Measurements from ENCODE around the gene RBP5.
A peak's percentile ranks its signal among the peaks of the same experiment; 100 is the strongest.

The RBP5 gene

DNA sequence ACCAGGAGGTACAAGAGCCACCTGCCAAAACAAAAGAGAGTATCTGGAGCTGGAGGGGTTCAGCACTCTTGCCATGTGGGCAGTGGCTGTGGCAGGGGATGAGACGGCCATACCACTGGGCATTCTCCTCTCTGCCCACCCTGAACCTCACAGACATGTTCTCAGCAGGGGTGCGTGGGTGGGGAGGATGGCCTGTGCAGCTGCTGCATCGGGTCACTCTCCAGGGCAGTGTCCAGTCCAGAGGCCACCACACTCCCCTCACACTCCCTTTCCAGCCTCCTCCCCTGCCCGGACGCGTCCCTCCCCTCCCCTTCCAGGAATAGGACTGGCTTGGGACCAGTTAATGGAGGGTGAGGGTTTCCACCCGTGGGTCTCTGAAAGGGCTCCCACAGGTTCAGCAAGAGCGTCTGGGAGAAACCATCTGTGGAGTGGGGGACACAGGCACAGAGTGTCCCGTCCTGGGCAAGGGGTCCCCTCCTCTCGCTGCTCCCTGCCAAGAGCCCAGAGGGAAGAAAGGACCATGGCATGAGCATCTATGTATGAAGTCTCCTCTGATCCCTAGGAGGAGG lies 36.9 kb downstream of the RBP5 start:
- H3K27ac ChIP-seq (ENCODE audit: extremely low read depth, low read depth, low read length): no peak overlapping the region
- peak overlapping the region; percentile 38 for H3K4me3 ChIP-seq (ENCODE audit: low read depth, low read length)
- no peaks in the 10 kb centered on the region for H3K9me3 ChIP-seq (ENCODE audit: control insufficient read depth, insufficient read depth, low read depth, low read length)
- no peaks in the 10 kb centered on the region for H3K36me3 ChIP-seq (ENCODE audit: control insufficient read depth in 2 of 2, insufficient read depth in 1 of 2, low read length in 2 of 2)
- no peaks in the 10 kb centered on the region for H3K4me1 ChIP-seq (ENCODE audit: control insufficient read depth, insufficient read depth, low read length)
- CTCF ChIA-PET: interaction anchor here (0.9 to 2.7 kb wide), 11 partner anchors 12 to 147 kb away, joined by 3 to 18 read pairs (median 5); partner anchors contain the start of genes C12orf57, C1RL, CLSTN3 and LPCAT3
- POLR2A ChIA-PET: no interaction called here
- TF ChIP-seq, protein P1, sequence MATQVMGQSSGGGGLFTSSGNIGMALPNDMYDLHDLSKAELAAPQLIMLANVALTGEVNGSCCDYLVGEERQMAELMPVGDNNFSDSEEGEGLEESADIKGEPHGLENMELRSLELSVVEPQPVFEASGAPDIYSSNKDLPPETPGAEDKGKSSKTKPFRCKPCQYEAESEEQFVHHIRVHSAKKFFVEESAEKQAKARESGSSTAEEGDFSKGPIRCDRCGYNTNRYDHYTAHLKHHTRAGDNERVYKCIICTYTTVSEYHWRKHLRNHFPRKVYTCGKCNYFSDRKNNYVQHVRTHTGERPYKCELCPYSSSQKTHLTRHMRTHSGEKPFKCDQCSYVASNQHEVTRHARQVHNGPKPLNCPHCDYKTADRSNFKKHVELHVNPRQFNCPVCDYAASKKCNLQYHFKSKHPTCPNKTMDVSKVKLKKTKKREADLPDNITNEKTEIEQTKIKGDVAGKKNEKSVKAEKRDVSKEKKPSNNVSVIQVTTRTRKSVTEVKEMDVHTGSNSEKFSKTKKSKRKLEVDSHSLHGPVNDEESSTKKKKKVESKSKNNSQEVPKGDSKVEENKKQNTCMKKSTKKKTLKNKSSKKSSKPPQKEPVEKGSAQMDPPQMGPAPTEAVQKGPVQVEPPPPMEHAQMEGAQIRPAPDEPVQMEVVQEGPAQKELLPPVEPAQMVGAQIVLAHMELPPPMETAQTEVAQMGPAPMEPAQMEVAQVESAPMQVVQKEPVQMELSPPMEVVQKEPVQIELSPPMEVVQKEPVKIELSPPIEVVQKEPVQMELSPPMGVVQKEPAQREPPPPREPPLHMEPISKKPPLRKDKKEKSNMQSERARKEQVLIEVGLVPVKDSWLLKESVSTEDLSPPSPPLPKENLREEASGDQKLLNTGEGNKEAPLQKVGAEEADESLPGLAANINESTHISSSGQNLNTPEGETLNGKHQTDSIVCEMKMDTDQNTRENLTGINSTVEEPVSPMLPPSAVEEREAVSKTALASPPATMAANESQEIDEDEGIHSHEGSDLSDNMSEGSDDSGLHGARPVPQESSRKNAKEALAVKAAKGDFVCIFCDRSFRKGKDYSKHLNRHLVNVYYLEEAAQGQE (tag by site-specific recombination; IDR thresholded peaks at IDR 0.05): no peak
- TF ChIP-seq ZNF501 (tag by site-specific recombination; IDR thresholded peaks at IDR 0.05) (peak; percentile 15; the same call in 1 of the 2 replicates), ZNF521 (tag by site-specific recombination; IDR thresholded peaks at IDR 0.05) (no peak), ZSCAN16 (tag by site-specific recombination; IDR thresholded peaks at IDR 0.05) (no peak), ZNF48 (tag by site-specific recombination; IDR thresholded peaks at IDR 0.05) (no peak), SCRT2 (tag by site-specific recombination; IDR thresholded peaks at IDR 0.05) (no peak)
- TF ChIP-seq, protein P2, sequence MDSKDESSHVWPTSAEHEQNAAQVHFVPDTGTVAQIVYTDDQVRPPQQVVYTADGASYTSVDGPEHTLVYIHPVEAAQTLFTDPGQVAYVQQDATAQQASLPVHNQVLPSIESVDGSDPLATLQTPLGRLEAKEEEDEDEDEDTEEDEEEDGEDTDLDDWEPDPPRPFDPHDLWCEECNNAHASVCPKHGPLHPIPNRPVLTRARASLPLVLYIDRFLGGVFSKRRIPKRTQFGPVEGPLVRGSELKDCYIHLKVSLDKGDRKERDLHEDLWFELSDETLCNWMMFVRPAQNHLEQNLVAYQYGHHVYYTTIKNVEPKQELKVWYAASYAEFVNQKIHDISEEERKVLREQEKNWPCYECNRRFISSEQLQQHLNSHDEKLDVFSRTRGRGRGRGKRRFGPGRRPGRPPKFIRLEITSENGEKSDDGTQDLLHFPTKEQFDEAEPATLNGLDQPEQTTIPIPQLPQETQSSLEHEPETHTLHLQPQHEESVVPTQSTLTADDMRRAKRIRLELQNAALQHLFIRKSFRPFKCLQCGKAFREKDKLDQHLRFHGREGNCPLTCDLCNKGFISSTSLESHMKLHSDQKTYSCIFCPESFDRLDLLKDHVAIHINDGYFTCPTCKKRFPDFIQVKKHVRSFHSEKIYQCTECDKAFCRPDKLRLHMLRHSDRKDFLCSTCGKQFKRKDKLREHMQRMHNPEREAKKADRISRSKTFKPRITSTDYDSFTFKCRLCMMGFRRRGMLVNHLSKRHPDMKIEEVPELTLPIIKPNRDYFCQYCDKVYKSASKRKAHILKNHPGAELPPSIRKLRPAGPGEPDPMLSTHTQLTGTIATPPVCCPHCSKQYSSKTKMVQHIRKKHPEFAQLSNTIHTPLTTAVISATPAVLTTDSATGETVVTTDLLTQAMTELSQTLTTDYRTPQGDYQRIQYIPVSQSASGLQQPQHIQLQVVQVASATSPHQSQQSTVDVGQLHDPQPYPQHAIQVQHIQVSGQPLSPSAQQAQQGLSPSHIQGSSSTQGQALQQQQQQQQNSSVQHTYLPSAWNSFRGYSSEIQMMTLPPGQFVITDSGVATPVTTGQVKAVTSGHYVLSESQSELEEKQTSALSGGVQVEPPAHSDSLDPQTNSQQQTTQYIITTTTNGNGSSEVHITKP (tag by site-specific recombination; IDR thresholded peaks at IDR 0.05): peak; percentile 80; the same call in 1 of the 2 replicates
- TF ChIP-seq, protein P3, sequence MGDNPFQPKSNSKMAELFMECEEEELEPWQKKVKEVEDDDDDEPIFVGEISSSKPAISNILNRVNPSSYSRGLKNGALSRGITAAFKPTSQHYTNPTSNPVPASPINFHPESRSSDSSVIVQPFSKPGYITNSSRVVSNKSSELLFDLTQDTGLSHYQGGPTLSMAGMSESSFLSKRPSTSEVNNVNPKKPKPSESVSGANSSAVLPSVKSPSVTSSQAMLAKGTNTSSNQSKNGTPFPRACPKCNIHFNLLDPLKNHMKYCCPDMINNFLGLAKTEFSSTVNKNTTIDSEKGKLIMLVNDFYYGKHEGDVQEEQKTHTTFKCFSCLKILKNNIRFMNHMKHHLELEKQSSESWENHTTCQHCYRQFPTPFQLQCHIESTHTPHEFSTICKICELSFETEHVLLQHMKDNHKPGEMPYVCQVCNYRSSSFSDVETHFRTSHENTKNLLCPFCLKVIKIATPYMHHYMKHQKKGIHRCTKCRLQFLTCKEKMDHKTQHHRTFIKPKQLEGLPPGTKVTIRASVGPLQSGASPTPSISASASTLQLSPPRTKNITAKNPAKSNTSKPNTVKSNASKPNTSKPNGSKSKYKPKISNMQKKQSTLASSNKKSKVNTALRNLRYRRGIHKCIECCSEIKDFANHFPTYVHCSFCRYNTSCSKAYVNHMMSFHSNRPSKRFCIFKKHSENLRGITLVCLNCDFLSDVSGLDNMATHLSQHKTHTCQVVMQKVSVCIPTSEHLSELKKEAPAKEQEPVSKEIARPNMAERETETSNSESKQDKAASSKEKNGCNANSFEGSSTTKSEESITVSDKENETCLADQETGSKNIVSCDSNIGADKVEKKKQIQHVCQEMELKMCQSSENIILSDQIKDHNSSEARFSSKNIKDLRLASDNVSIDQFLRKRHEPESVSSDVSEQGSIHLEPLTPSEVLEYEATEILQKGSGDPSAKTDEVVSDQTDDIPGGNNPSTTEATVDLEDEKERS (tag by site-specific recombination; IDR thresholded peaks at IDR 0.05): no peak
- TF ChIP-seq, protein P4, sequence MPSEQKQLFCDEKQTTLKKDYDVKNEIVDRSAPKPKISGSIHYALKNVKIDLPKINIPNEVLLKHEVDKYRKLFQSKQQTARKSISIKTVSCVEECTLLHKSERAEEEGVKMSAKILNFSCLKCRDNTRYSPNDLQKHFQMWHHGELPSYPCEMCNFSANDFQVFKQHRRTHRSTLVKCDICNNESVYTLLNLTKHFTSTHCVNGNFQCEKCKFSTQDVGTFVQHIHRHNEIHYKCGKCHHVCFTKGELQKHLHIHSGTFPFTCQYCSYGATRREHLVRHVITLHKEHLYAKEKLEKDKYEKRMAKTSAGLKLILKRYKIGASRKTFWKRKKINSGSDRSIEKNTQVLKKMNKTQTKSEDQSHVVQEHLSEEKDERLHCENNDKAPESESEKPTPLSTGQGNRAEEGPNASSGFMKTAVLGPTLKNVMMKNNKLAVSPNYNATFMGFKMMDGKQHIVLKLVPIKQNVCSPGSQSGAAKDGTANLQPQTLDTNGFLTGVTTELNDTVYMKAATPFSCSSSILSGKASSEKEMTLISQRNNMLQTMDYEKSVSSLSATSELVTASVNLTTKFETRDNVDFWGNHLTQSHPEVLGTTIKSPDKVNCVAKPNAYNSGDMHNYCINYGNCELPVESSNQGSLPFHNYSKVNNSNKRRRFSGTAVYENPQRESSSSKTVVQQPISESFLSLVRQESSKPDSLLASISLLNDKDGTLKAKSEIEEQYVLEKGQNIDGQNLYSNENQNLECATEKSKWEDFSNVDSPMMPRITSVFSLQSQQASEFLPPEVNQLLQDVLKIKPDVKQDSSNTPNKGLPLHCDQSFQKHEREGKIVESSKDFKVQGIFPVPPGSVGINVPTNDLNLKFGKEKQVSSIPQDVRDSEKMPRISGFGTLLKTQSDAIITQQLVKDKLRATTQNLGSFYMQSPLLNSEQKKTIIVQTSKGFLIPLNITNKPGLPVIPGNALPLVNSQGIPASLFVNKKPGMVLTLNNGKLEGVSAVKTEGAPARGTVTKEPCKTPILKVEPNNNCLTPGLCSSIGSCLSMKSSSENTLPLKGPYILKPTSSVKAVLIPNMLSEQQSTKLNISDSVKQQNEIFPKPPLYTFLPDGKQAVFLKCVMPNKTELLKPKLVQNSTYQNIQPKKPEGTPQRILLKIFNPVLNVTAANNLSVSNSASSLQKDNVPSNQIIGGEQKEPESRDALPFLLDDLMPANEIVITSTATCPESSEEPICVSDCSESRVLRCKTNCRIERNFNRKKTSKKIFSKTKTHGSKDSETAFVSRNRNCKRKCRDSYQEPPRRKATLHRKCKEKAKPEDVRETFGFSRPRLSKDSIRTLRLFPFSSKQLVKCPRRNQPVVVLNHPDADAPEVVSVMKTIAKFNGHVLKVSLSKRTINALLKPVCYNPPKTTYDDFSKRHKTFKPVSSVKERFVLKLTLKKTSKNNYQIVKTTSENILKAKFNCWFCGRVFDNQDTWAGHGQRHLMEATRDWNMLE (tag by site-specific recombination; conservative IDR thresholded peaks at IDR 0.05; ENCODE audit: low read depth): no peak
- TF ChIP-seq, protein P5, sequence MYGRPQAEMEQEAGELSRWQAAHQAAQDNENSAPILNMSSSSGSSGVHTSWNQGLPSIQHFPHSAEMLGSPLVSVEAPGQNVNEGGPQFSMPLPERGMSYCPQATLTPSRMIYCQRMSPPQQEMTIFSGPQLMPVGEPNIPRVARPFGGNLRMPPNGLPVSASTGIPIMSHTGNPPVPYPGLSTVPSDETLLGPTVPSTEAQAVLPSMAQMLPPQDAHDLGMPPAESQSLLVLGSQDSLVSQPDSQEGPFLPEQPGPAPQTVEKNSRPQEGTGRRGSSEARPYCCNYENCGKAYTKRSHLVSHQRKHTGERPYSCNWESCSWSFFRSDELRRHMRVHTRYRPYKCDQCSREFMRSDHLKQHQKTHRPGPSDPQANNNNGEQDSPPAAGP (tag by site-specific recombination; IDR thresholded peaks at IDR 0.05): no peak
- TF ChIP-seq, protein P6, sequence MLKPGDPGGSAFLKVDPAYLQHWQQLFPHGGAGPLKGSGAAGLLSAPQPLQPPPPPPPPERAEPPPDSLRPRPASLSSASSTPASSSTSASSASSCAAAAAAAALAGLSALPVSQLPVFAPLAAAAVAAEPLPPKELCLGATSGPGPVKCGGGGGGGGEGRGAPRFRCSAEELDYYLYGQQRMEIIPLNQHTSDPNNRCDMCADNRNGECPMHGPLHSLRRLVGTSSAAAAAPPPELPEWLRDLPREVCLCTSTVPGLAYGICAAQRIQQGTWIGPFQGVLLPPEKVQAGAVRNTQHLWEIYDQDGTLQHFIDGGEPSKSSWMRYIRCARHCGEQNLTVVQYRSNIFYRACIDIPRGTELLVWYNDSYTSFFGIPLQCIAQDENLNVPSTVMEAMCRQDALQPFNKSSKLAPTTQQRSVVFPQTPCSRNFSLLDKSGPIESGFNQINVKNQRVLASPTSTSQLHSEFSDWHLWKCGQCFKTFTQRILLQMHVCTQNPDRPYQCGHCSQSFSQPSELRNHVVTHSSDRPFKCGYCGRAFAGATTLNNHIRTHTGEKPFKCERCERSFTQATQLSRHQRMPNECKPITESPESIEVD (tag by site-specific recombination; IDR thresholded peaks at IDR 0.05): no peak
- TF ChIP-seq, protein P7, sequence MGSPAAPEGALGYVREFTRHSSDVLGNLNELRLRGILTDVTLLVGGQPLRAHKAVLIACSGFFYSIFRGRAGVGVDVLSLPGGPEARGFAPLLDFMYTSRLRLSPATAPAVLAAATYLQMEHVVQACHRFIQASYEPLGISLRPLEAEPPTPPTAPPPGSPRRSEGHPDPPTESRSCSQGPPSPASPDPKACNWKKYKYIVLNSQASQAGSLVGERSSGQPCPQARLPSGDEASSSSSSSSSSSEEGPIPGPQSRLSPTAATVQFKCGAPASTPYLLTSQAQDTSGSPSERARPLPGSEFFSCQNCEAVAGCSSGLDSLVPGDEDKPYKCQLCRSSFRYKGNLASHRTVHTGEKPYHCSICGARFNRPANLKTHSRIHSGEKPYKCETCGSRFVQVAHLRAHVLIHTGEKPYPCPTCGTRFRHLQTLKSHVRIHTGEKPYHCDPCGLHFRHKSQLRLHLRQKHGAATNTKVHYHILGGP (tag by site-specific recombination; IDR thresholded peaks at IDR 0.05): no peak
- TF ChIP-seq, protein P8, sequence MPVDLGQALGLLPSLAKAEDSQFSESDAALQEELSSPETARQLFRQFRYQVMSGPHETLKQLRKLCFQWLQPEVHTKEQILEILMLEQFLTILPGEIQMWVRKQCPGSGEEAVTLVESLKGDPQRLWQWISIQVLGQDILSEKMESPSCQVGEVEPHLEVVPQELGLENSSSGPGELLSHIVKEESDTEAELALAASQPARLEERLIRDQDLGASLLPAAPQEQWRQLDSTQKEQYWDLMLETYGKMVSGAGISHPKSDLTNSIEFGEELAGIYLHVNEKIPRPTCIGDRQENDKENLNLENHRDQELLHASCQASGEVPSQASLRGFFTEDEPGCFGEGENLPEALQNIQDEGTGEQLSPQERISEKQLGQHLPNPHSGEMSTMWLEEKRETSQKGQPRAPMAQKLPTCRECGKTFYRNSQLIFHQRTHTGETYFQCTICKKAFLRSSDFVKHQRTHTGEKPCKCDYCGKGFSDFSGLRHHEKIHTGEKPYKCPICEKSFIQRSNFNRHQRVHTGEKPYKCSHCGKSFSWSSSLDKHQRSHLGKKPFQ (tag by site-specific recombination; IDR thresholded peaks at IDR 0.05): no peak
- TF ChIP-seq, protein P9, sequence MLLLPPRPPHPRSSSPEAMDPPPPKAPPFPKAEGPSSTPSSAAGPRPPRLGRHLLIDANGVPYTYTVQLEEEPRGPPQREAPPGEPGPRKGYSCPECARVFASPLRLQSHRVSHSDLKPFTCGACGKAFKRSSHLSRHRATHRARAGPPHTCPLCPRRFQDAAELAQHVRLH (tag by site-specific recombination; IDR thresholded peaks at IDR 0.05): no peak
